GM12872 (cell line): ENCODE measurements around the gene RBP5.

Experiments used
- CTCF ChIP-seq: IDR thresholded peaks from 3 replicates; pipeline ENCODE4 v1.5.1; 2011; ENCODE audit warnings: low read depth, mild to moderate bottlenecking, low read length, moderate library complexity; ENCODE audit not compliant: insufficient read depth

RBP5 gene

GRCh38 chr12:7075939-7076338 is 52.8 kb downstream of the RBP5 start:
- TF ChIP-seq CTCF: no peak

GRCh38 chr12:7075518-7075917 is 53.2 kb downstream of the RBP5 start:
- TF ChIP-seq CTCF: no peak

- TF ChIP-seq CTCF: no peak
Observed at GRCh38 chr12:7073946-7074345, 54.7 kb downstream of the RBP5 start.
